SK-N-SH (cell line): Measurements from ENCODE around the gene SSTR4. TPM values are rescaled to one million over a fixed set of nuclear protein-coding genes. Genes with fewer than 3 reads are reported as not detected.

Experiments used
- CTCF ChIA-PET: fragments of 300-600, 350-600 bp; formaldehyde crosslinking; extraction: SDS; loops from one replicate; lab custom pipeline; 2021; lab: Yijun Ruan, JAX
- POLR2A ChIA-PET: fragments of 350-600 bp; sonication (Branson Sonifier 250); formaldehyde crosslinking; extraction: SDS; loops from one replicate; lab custom pipeline; 2020; ENCODE audit warnings: antibody characterized with exemption, inconsistent platforms; lab: Yijun Ruan, JAX
- DNase-seq: peaks from one replicate; pipeline ENCODE4 v3.0.0; 2012
- H2AFZ ChIP-seq: fragments of 200-600 bp; sonication (generic); 2 replicates; pipeline ENCODE4 v1.8.1; 2016; ENCODE audit warnings: antibody characterized with exemption, mild to moderate bottlenecking, low read depth
- H3F3A ChIP-seq: fragments of 200-600 bp; sonication (generic); replicated peaks from 2 replicates; pipeline ENCODE3; 2016; ENCODE audit warnings: antibody characterized with exemption, mild to moderate bottlenecking; ENCODE audit not compliant: insufficient read depth
- H3K27ac ChIP-seq, 2 experiments: fragments of 200-500 bp in 1 of 2; fragments of 200-600 bp in 1 of 2; sonication (Bioruptor generic) in 1 of 2; sonication (generic), shearing (Covaris generic) in 1 of 2; 2 replicates each; pipeline versions ENCODE4 v1.5.1 to v1.6.1; 2014 to 2016; ENCODE audit warnings: low read depth in 2 of 2, inconsistent platforms in 1 of 2, low read length in 1 of 2, mild to moderate bottlenecking in 1 of 2, mixed read lengths in 1 of 2
- H3K27me3 ChIP-seq: fragments of 200-600 bp; sonication (generic), shearing (Covaris generic); 2 replicates; pipeline ENCODE4 v1.6.1; 2016; ENCODE audit warnings: mixed run types; ENCODE audit not compliant: insufficient read depth
- H3K36me3 ChIP-seq, 2 experiments: fragments of 200-500 bp in 1 of 2; fragments of 200-600 bp in 1 of 2; sonication (Bioruptor generic) in 1 of 2; sonication (generic) in 1 of 2; replicated peaks in 1 of 2; 2 replicates each; pipeline versions ENCODE3 to v1.5.1; 2014 to 2016; ENCODE audit warnings: low read length in 1 of 2, mild to moderate bottlenecking in 1 of 2; ENCODE audit not compliant: insufficient read depth in 2 of 2, control insufficient read depth in 1 of 2
- H3K4me1 ChIP-seq, 2 experiments: fragments of 200-500 bp in 1 of 2; fragments of 200-600 bp in 1 of 2; sonication (Bioruptor generic) in 1 of 2; sonication (generic), shearing (Covaris generic) in 1 of 2; 2 replicates each; pipeline versions ENCODE4 v1.5.1 to v1.6.1; 2014 to 2016; ENCODE audit warnings: low read depth in 1 of 2, low read length in 1 of 2, mixed run types in 1 of 2; ENCODE audit not compliant: insufficient read depth in 2 of 2, control insufficient read depth in 1 of 2
- H3K4me2 ChIP-seq: fragments of 200-600 bp; sonication (generic), shearing (Covaris generic); 2 replicates; pipeline ENCODE4 v1.6.1; 2017; ENCODE audit warnings: mixed run types
- H3K4me3 ChIP-seq, 2 experiments: fragments of 200-500 bp in 1 of 2; fragments of 200-600 bp in 1 of 2; sonication (Bioruptor generic) in 1 of 2; sonication (generic), shearing (Covaris generic) in 1 of 2; 2 replicates each; pipeline versions ENCODE4 v1.5.1 to v1.8.1; 2014 to 2016; ENCODE audit warnings: low read depth in 2 of 2, inconsistent platforms in 1 of 2, low read length in 1 of 2, mild to moderate bottlenecking in 1 of 2, mixed read lengths in 1 of 2, moderate library complexity in 1 of 2
- H3K79me2 ChIP-seq: fragments of 200-600 bp; sonication (generic); 2 replicates; pipeline ENCODE4 v1.8.1; 2017; ENCODE audit warnings: mild to moderate bottlenecking; ENCODE audit not compliant: insufficient read depth
- H3K9ac ChIP-seq: fragments of 200-600 bp; sonication (generic); 2 replicates; pipeline ENCODE4 v1.6.1; 2017; ENCODE audit warnings: mixed run types
- H3K9me2 ChIP-seq: fragments of 200-600 bp; sonication (generic); 2 replicates; pipeline ENCODE4 v1.6.1; 2017; ENCODE audit warnings: mixed run types
- H3K9me3 ChIP-seq: fragments of 200-600 bp; sonication (generic); 2 replicates; pipeline ENCODE4 v1.6.1; 2017; ENCODE audit warnings: mixed run types, mild to moderate bottlenecking, moderate library complexity
- H4K20me1 ChIP-seq: fragments of 200-600 bp; sonication (generic); 2 replicates; pipeline ENCODE4 v1.6.1; 2017; ENCODE audit warnings: mild to moderate bottlenecking, mixed run types; ENCODE audit not compliant: insufficient read depth
- CTCF ChIP-seq: fragments of 200-600 bp; sonication (generic); IDR thresholded peaks from 2 replicates; pipeline ENCODE4 v1.6.1; 2017; ENCODE audit warnings: antibody characterized with exemption, mild to moderate bottlenecking, moderate library complexity
- EZH2phosphoT487 ChIP-seq: fragments of 200-600 bp; sonication (generic); IDR thresholded peaks from 2 replicates; pipeline ENCODE4 v1.6.1; 2017; ENCODE audit warnings: low read depth, mixed run types, mild to moderate bottlenecking, antibody characterized with exemption, moderate library complexity, borderline replicate concordance
- FOXM1 ChIP-seq: IDR thresholded peaks from 2 replicates; pipeline ENCODE4 v1.4.0; 2012; ENCODE audit warnings: low read depth, mild to moderate bottlenecking
- GABPA ChIP-seq: IDR thresholded peaks from 2 replicates; pipeline ENCODE4 v1.4.0; 2012; ENCODE audit warnings: low read depth, mild to moderate bottlenecking
- GATA2 ChIP-seq: sonication (generic); formaldehyde crosslinking; IDR thresholded peaks from 2 replicates; pipeline ENCODE4 v1.5.0; 2020; ENCODE audit warnings: mild to moderate bottlenecking, missing genetic modification reagents
- PBX3 ChIP-seq: IDR thresholded peaks from 2 replicates; pipeline ENCODE4; 2012
- RAD21 ChIP-seq: IDR thresholded peaks from 2 replicates; pipeline ENCODE4 v1.6.1; 2012; ENCODE audit warnings: mild to moderate bottlenecking, low read length
- SIN3A ChIP-seq: IDR thresholded peaks from 2 replicates; pipeline ENCODE4 v1.6.1; 2012; ENCODE audit warnings: low read depth, mild to moderate bottlenecking, low read length, moderate library complexity, borderline replicate concordance
- YY1 ChIP-seq: IDR thresholded peaks from 2 replicates; pipeline ENCODE4 v1.4.0; 2012; ENCODE audit warnings: low read depth, mild to moderate bottlenecking
- ZBTB33 ChIP-seq: IDR thresholded peaks from 2 replicates; pipeline ENCODE4 v1.4.0; 2012; ENCODE audit warnings: low read depth, borderline replicate concordance
- WGBS: methylation state at CpG from one replicate; pipeline ENCODE4 v1.1.6; 2017; ENCODE audit warnings: low lambda C conversion rate; 5-methylcytosine and 5-hydroxymethylcytosine counted together
- polyA plus RNA-seq, 3 experiments: library from polyadenylated mRNA; depleted of rRNA; stranded (reverse); fragments of >200 nt; gene quantifications; 2 replicates each; pipeline ENCODE4 v1.2.3, GENCODE V29; 2012

The SSTR4 gene
- polyA plus RNA-seq, 1 of the 3 experiments (the other 2 are of a cell fraction), result not detected

GRCh38 chr20:23061262-23061661, 26.1 kb downstream of the SSTR4 start:
- Histone ChIP-seq H4K20me1 (no peaks in the 10 kb centered on the region), H3K27ac (no peak overlapping the region), H3K9me3 (no peaks in the 10 kb centered on the region), H3K4me1 (no peaks in the 10 kb centered on the region), H3K4me2 (0 out of 2 replicates have a peak overlapping the region, but pooled peaks have one; percentile 26), H3K36me3 (no peaks in the 10 kb centered on the region), H2AFZ (no peak overlapping the region), H3K4me3 (no peak overlapping the region), H3K79me2 (no peaks in the 10 kb centered on the region), H3K9ac (no peak overlapping the region), H3K9me2 (no peaks in the 10 kb centered on the region), H3K27me3 (peaks cover 22% of the 10 kb centered on the region; the same call in 1 of the 2 replicates), H3F3A (no peaks in the 10 kb centered on the region)
- no peak for TF ChIP-seq PBX3
- TF ChIP-seq EZH2phosphoT487, result no peak
- TF ChIP-seq ZBTB33, result no peak
- no peak for TF ChIP-seq GABPA
- no peak for TF ChIP-seq CTCF
- no peak for TF ChIP-seq RAD21
- TF ChIP-seq GATA2 (CRISPR knock-in tag), result no peak
- TF ChIP-seq SIN3A, result no peak
- TF ChIP-seq YY1, result no peak
- no peak for DNase-seq
- 24% methylated on average over 5 of the region's 5 CpGs for WGBS
- POLR2A ChIA-PET, result no interaction called here
- CTCF ChIA-PET, result no interaction called here

- H3K9ac ChIP-seq, result no peak overlapping the region
- H2AFZ ChIP-seq, result no peak overlapping the region; the same call in 1 of the 2 replicates
- no peaks in the 10 kb centered on the region for H3K36me3 ChIP-seq
- WGBS, result 7% methylated on average over 8 of the region's 8 CpGs
- peak; percentile 63 for TF ChIP-seq CTCF
- TF ChIP-seq FOXM1, result no peak
- TF ChIP-seq EZH2phosphoT487, result no peak
- H3K79me2 ChIP-seq, result no peaks in the 10 kb centered on the region
- H3K4me2 ChIP-seq, result peak overlapping the region; percentile 26; the same call in 1 of the 2 replicates
- no peaks in the 10 kb centered on the region for H3K9me2 ChIP-seq
- no peaks in the 10 kb centered on the region for H4K20me1 ChIP-seq
- H3K4me1 ChIP-seq, result no peaks in the 10 kb centered on the region
- H3K4me3 ChIP-seq, result no peak overlapping the region
- ChIA-PET CTCF (no interaction called here), POLR2A (no interaction called here)
- H3K27ac ChIP-seq, result 0 out of 4 replicates have a peak overlapping the region, but pooled peaks of 1 of the 2 experiments have one; percentile 33
- no peak for DNase-seq
- H3K9me3 ChIP-seq, result no peaks in the 10 kb centered on the region
- peaks cover 27% of the 10 kb centered on the region; the same call in 1 of the 2 replicates for H3K27me3 ChIP-seq
- H3F3A ChIP-seq, result no peaks in the 10 kb centered on the region
These were observed 26.8 kb downstream of the SSTR4 start for GRCh38 chr20:23061734-23062561.
